ENCODE results near the gene GET4. TPM values are rescaled to one million over a fixed set of nuclear protein-coding genes. Genes with fewer than 3 reads are reported as not detected.
A peak's percentile ranks its signal among the peaks of the same experiment; 100 is the strongest.

GET4 gene
- total and polyA plus RNA-seq, 2 of the 8 experiments (the other 6 are each of a cell fraction or from before 2014, with no cell fraction given), result 56.7 to 74.1 TPM

- no peak overlapping the region for H3K4me3 ChIP-seq (ENCODE audit: extremely low read depth in 1 of 4, insufficient read depth in 2 of 4, low read depth in 3 of 4, low read length in 4 of 4)
- no peak overlapping the region for H2BK120ac ChIP-seq (replicated peaks; ENCODE audit: low read depth, low read length)
- FAIRE-seq (no peak), DNase-seq (ENCODE audit: low read depth in 1 of 2, low spot score in 2 of 2) (no peak)
- ChIA-PET CTCF (ENCODE audit: partially characterized antibody) (interaction anchor here (1.0 to 3.2 kb wide), 17 partner anchors 10 to 60 kb away, joined by 3 to 17 read pairs (median 4); no protein-coding TSS in a partner anchor), POLR2A (ENCODE audit: partially characterized antibody) (interaction anchor here (0.6 to 0.7 kb wide), 2 partner anchors 26 to 301 kb away, joined by 3 to 4 read pairs; no protein-coding TSS in a partner anchor)
- H3K79me2 ChIP-seq (ENCODE audit: control insufficient read depth in 1 of 2, insufficient read depth in 2 of 2, low read length in 2 of 2), result peaks cover 19 to 75% of the 10 kb centered on the region in 2 experiments
- no peak overlapping the region for H2BK15ac ChIP-seq (ENCODE audit: low read length)
- H3K4me1 ChIP-seq (replicated peaks in 1 of 4; ENCODE audit: control insufficient read depth in 3 of 4, insufficient read depth in 4 of 4, low read length in 3 of 4), result peaks cover 0 to 9% (median 3%) of the 10 kb centered on the region in 4 experiments; a peak in 4 of 7 replicates
- H3K14ac ChIP-seq (ENCODE audit: insufficient read length), result no peak overlapping the region
- H3K79me1 ChIP-seq (ENCODE audit: low read depth, low read length), result peaks cover 24% of the 10 kb centered on the region
- no peak overlapping the region for H3K4me2 ChIP-seq (ENCODE audit: insufficient read depth in 1 of 2, low read depth in 2 of 2, low read length in 2 of 2)
- no peaks in the 10 kb centered on the region for H3K23me2 ChIP-seq (ENCODE audit: low read depth, low read length)
- H3K4ac ChIP-seq (replicated peaks; ENCODE audit: insufficient read length, low read depth, low read length), result no peak overlapping the region
- peak overlapping the region; percentile 12; the same call in 1 of the 2 replicates for H3K27ac ChIP-seq (ENCODE audit: low read depth, low read length)
- no peaks in the 10 kb centered on the region for H3K27me3 ChIP-seq (replicated peaks in 1 of 4; ENCODE audit: control insufficient read depth in 3 of 4, extremely low read depth in 1 of 4, insufficient read depth in 3 of 4, low read length in 3 of 4)
- H3K9me3 ChIP-seq (ENCODE audit: insufficient read depth in 2 of 2, low read depth in 1 of 2, low read length in 1 of 2), result no peaks in the 10 kb centered on the region
- H4K8ac ChIP-seq (ENCODE audit: extremely low read depth, insufficient read depth, low read length), result peak overlapping the region; percentile 66; the same call in 1 of the 2 replicates
- 91% methylated on average over 19 of the region's 19 CpGs; no CpG with 5 or more reads in 1 of the 2 experiments for WGBS, 2 experiments (ENCODE audit: extremely low coverage in 1 of 2, insufficient coverage in 1 of 2, insufficient read length in 1 of 2, insufficient replicate concordance in 2 of 2, low coverage in 1 of 2, low lambda C conversion rate in 2 of 2, missing lambda C conversion rate in 1 of 2)
- no peak overlapping the region for H3K23ac ChIP-seq (ENCODE audit: insufficient read length)
- H4K91ac ChIP-seq (replicated peaks; ENCODE audit: insufficient read length, low read length), result no peak overlapping the region
- H2BK12ac ChIP-seq (ENCODE audit: low read depth, low read length), result no peak overlapping the region
- no peak overlapping the region for H2BK20ac ChIP-seq (ENCODE audit: low read length)
- H3K9ac ChIP-seq (replicated peaks in 1 of 4; ENCODE audit: extremely low read depth in 1 of 4, low read depth in 3 of 4, low read length in 3 of 4), result no peak overlapping the region
- H2BK5ac ChIP-seq (ENCODE audit: low read depth, low read length), result no peak overlapping the region; the same call in 1 of the 2 replicates
- H3K36me3 ChIP-seq (ENCODE audit: control insufficient read depth in 2 of 4, insufficient read depth in 4 of 4, low read length in 3 of 4), result peaks cover 7 to 18% (median 13%) of the 10 kb centered on the region in 4 experiments; a peak in 7 of 8 replicates
- H4K5ac ChIP-seq (ENCODE audit: insufficient read length, low read depth, low read length), result no peak overlapping the region
- no peak overlapping the region for H3K18ac ChIP-seq (ENCODE audit: extremely low read depth, low read length)
- peaks cover 25 to 37% of the 10 kb centered on the region in 2 experiments for H4K20me1 ChIP-seq (replicated peaks in 1 of 2; ENCODE audit: control insufficient read depth in 1 of 2, insufficient read depth in 2 of 2, low read length in 2 of 2)
- no peak overlapping the region for H2AFZ ChIP-seq (ENCODE audit: low read length)
- H3K56ac ChIP-seq (replicated peaks; ENCODE audit: insufficient read length, low read depth, low read length), result no peak overlapping the region
- H2AK5ac ChIP-seq (ENCODE audit: low read depth, low read length), result no peak overlapping the region
- TF ChIP-seq POU5F1 (IDR thresholded peaks at IDR 0.05; ENCODE audit: low read depth, low read length), result no peak
- no peak for TF ChIP-seq JUN (IDR thresholded peaks at IDR 0.05; ENCODE audit: low read depth, low read length)
- TF ChIP-seq FOSL1 (IDR thresholded peaks at IDR 0.05; ENCODE audit: insufficient read depth, low read depth, low read length), result no peak
- TF ChIP-seq ATF3 (IDR thresholded peaks at IDR 0.05; ENCODE audit: insufficient read depth, low read depth, low read length), result no peak
- TF ChIP-seq SRF (IDR thresholded peaks at IDR 0.05; ENCODE audit: low read depth, low read length), result no peak
- no peak for TF ChIP-seq SIN3A (conservative IDR thresholded peaks at IDR 0.05 in 1 of 2, IDR thresholded peaks at IDR 0.05 in 1 of 2; ENCODE audit: low read depth in 1 of 2, low read length in 2 of 2)
- TF ChIP-seq SP4 (IDR thresholded peaks at IDR 0.05; ENCODE audit: low read length), result no peak
- TF ChIP-seq SIRT6 (IDR thresholded peaks at IDR 0.05; ENCODE audit: low read length), result no peak
These were observed 39.4 kb upstream of the GET4 start for GRCh38 chr7:837001-837400.

All from H1 (cell line).